ENCODE data around the gene MEF2C. TPM values are rescaled to one million over a fixed set of nuclear protein-coding genes. Genes with fewer than 3 reads are reported as not detected.

The MEF2C gene
- total RNA-seq, 1 donor from 2014 or later: 54.2 TPM

GRCh38 chr5:88889189-88890069 lies 6.4 kb upstream of the MEF2C start:
- DNase-seq: peak; percentile 63
- no peaks in the 10 kb centered on the region for H3K36me3 ChIP-seq
- TF ChIP-seq CTCF (IDR thresholded peaks at IDR 0.05; ENCODE audit: borderline replicate concordance): no peak
- H3K27me3 ChIP-seq (ENCODE audit: low read depth): no peaks in the 10 kb centered on the region
- peak overlapping the region; percentile 79 for H3K4me3 ChIP-seq
- H3K27ac ChIP-seq (replicated peaks): peak overlapping the region; percentile 94
- intact Hi-C loops (cut with micrococcal nuclease): loop anchor here (5.0 to 10.0 kb wide), 2 partner anchors 145 to 157 kb away; no protein-coding TSS in a partner anchor
- peaks cover 55% of the 10 kb centered on the region for H3K4me1 ChIP-seq
- H3K9me3 ChIP-seq (replicated peaks): no peaks in the 10 kb centered on the region

GRCh38 chr5:88888848-88889188 lies 5.8 kb upstream of the MEF2C start:
- Histone ChIP-seq H3K36me3 (no peaks in the 10 kb centered on the region), H3K4me1 (peaks cover 55% of the 10 kb centered on the region), H3K9me3 (replicated peaks) (no peaks in the 10 kb centered on the region), H3K4me3 (peak overlapping the region; percentile 79), H3K27me3 (ENCODE audit: low read depth) (no peaks in the 10 kb centered on the region), H3K27ac (replicated peaks) (peak overlapping the region; percentile 94)
- TF ChIP-seq CTCF (IDR thresholded peaks at IDR 0.05; ENCODE audit: borderline replicate concordance): no peak
- no peak for DNase-seq
- intact Hi-C loops (cut with micrococcal nuclease): loop anchor here (5.0 kb wide), 1 partner anchor 157 kb away; no protein-coding TSS in a partner anchor

- Histone ChIP-seq H3K27me3 (ENCODE audit: low read depth) (no peaks in the 10 kb centered on the region), H3K9me3 (replicated peaks) (no peaks in the 10 kb centered on the region), H3K4me1 (peaks cover 56% of the 10 kb centered on the region), H3K4me3 (peak overlapping the region; percentile 79), H3K36me3 (no peaks in the 10 kb centered on the region), H3K27ac (replicated peaks) (peak overlapping the region; percentile 94)
- DNase-seq: no peak
- intact Hi-C loops (cut with micrococcal nuclease): loop anchor here (5.0 kb wide), 1 partner anchor 156 kb away; no protein-coding TSS in a partner anchor
- no peak for TF ChIP-seq CTCF (IDR thresholded peaks at IDR 0.05; ENCODE audit: borderline replicate concordance)
Measured at GRCh38 chr5:88888291-88888690, 5.3 kb upstream of the MEF2C start.

DNA sequence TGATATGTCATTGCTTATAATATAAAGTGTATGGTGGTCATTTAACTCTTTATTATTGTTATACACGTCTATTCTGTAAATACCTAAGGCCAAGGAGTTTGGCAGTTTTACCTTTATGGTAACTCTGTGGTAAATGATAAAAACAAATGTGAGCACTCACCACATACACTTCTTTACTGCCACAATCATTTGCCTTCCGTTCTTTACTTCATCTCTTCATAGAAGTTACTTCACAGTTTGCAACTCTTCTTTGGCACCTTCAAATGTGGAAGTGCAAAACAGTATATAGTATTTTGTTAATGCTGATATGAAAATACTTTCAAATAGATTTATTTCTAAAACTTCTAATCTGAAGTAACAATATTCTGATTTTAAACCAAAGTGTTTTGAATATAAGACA lies 4.4 kb upstream of the MEF2C start:
- Histone ChIP-seq H3K4me1 (peaks cover 62% of the 10 kb centered on the region), H3K4me3 (peak overlapping the region; percentile 79)

More for the DNA sequence above, 4.4 kb upstream of the MEF2C start:
- no peak for DNase-seq
- Histone ChIP-seq H3K27me3 (ENCODE audit: low read depth) (no peaks in the 10 kb centered on the region), H3K27ac (replicated peaks) (peak overlapping the region; percentile 94), H3K9me3 (replicated peaks) (no peaks in the 10 kb centered on the region), H3K36me3 (no peaks in the 10 kb centered on the region)
- TF ChIP-seq CTCF (IDR thresholded peaks at IDR 0.05; ENCODE audit: borderline replicate concordance): no peak
- intact Hi-C loops (cut with micrococcal nuclease): loop anchor here (5.0 kb wide), 1 partner anchor 155 kb away; no protein-coding TSS in a partner anchor
